Ishikawa (cell line): ENCODE measurements around the gene MRPS2.

Source experiments
- EGR1 ChIP-seq: IDR thresholded peaks from 2 replicates; pipeline ENCODE4 v1.6.1; 2012
- RAD21 ChIP-seq: IDR thresholded peaks from 2 replicates; pipeline ENCODE4 v1.6.1; 2012; ENCODE audit warnings: low read depth
- TAF1 ChIP-seq: IDR thresholded peaks from 2 replicates; pipeline ENCODE4 v1.6.1; 2012; ENCODE audit warnings: low read depth, mild to moderate bottlenecking

DNA sequence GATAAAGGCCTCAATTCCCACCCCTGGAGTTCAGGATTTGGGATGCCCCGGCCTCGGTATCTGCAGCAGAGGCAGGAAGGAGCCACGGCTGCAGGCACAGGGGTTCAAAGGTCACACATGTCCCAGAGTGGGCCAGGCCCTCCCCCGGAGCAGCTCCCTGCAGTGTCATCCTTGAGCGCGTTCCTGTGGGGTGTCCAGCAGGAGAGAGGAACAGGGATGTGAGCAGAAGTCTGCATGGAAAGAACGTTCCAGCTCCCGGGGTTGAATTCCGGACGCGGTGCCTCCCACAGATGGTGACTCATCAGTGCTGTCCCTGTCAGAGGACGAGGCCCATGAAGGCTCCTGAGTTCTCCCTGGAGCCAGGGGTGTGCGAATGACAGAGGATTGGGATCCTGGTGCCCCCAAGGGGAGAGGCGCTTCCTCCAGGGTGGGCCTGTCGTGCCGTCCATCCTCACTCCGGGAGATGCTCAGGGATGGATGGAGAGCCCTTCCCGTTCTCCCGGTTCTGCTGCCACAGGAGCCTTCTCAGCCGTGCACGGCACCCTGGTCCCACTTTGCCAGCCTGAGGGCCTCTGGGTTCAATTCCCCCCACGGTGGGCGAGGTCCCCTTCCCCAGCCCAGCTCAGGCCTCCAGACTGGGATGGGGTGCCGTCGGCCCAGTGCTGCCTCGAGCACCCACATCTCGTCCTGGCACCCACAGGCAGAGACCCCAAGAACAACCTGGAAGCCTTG is 23.8 kb downstream of the MRPS2 start:
- no peak for TF ChIP-seq TAF1
- no peak for TF ChIP-seq EGR1
- TF ChIP-seq RAD21: no peak
